Skeletal muscle cell (primary cell): ENCODE measurements around the gene MAK.
"Not testable (repeated sequence)": the region's sequence is repeated elsewhere in the genome, so short reads cannot be mapped to it uniquely, and the experiment has no call there.

Experiments
- DNase-seq: peaks from one replicate; pipeline ENCODE4 v3.0.0-alpha.2; 2010; ENCODE audit warnings: low read depth
- H3K4me3 ChIP-seq: 2 replicates; pipeline ENCODE4 v1.5.1; 2011; ENCODE audit warnings: low read depth, mild to moderate bottlenecking, control low read depth, low read length, moderate library complexity

The MAK gene

DNA sequence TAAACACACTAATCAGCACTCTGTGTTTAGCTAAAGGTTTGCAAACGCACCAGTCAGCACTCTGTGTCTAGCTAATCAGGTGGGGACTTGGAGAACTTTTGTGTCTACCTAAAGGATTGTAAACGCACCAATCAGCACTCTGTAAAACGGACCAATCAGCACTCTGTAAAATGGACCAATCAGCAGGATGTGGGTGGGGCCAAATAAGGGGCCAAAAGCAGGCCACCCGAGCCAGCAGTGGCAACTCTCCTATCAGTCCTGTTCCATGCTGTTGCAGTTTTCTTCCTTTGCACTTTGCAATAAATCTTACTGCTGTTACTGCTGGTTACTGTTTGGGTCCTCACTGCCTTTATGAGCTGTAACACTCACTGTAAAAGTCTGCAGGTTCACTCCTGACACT is 96.7 kb downstream of the MAK start:
- not testable (repeated sequence) for DNase-seq, H3K4me3 ChIP-seq

DNA sequence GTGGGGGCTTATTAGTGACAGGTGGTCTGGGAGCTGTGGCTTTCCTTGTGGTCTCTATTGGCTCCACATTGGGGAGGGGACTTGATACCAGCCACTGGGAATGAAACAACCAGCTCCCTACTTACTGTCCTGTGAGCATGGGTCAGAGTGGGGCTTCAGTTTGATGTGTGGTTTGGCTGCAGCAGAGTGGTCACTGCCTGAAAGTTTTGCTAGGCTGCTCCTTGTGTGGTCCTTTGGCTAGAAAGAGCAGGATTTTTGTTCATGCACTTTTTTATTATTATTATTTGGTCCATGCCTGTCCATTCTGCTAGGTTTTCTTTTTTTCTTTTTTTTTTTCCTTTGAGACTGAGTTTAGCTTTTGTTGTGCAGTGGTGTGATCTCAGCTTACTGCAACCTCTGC is 98.3 kb downstream of the MAK start:
- DNase-seq: no peak
- no peak overlapping the region for H3K4me3 ChIP-seq

DNA sequence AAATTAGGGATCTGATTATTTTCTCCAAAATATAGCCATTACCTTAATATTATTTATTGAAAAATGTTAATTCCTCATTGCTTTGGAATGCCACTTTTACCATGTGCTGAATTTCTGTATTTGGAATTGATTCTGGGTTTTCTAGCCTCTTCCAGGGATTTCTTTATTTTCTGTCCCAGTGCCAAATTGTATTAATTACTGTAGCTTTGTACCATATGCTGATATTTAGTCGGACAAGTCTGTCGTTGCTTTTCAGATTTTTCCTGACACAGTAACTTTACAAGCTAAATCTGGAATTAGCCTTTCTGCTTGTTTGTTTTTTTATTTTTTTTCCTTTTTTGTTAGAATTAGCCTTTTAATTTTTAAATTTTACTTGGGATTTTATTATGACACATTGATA is 101.6 kb downstream of the MAK start:
- no peak overlapping the region for H3K4me3 ChIP-seq

DNA sequence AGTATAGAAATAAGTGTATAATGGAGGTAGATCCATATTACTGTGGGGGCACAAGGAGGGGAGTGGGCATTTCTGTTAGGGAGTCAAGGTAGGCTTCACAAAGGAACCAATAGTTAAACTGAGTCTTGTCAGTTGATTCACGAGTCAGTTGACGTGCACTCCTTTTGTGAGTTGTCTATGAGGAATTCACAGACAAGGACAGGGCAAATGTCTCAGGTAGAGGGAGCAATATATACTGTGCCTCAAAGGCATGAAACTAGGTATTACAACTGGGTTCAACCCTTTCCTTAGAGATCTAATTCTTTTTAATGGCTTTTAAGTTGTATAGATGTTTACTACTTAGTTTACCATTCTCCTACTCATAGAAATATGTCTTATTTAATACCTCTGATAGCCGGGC is 104.5 kb downstream of the MAK start:
- DNase-seq: no peak
- no peak overlapping the region for H3K4me3 ChIP-seq

More for the DNA sequence above, 101.6 kb downstream of the MAK start:
- no peak for DNase-seq

DNA sequence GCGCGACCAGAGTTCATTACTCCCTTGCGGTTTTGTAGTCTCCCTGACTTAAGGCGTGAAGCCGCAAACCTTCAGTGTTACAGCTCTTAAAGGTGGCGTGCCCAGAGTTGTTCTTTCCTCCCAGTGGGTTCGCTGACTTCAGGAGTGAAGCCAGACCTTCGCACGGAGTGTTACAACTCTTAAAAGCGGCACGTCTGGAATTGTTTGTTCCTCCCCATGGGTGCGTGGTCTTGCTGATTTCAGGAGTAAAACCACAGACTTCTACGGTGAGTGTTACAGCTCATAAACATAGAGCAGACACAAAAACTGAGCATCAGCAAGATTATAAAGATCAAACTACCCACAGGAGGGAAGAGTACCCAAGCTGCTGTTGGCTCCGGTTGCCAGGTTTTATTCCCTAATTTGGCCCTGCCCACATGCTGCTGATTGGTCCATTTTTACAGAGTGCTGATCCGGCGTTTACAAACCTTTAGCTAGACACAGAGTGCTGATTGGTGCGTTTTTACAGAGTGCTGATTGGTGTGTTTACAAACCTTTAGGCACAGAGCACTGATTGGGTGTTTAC is 105.1 kb downstream of the MAK start:
- peak; percentile 25 for DNase-seq
- H3K4me3 ChIP-seq: no peak overlapping the region

DNA sequence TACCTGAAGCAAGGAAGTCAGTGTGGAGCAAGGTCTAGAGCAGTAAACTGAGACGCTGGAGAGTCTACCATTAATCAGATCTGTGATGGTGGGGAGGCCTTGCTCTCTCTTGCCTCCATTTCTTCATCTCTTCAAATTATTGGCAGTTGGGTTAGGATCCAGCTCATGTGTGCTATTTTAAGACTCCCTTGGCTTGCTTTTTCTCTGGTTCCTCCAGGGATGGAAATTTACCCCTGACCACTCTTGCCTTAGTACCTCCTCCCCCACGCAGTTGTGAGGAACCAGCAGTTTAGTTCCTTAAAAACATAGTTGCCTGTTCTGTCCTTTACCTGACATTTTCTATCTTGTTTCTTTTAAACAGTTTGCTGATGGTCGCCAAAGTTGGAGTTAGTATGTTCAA is 108.1 kb downstream of the MAK start:
- no peak overlapping the region for H3K4me3 ChIP-seq
- DNase-seq: no peak

DNA sequence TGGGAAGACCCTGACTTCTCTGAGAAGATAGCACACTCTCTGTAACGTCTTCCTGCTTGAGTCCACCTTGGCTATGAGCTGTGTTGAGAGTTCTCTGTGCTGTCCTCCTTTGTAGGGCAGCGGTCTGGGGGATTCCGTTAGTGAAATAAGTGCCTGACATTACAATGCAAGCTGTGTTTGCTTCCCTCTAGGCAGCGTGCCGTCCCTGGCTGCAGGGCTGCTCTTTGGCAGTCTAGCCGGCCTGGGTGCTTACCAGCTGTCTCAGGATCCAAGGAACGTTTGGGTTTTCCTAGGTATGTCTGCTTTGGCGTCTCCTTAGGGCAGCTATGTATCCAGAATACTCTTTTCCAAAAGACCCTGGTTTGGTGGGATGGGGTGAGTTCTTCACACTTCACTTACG is 112.6 kb downstream of the MAK start:
- no peak overlapping the region for H3K4me3 ChIP-seq
- DNase-seq: no peak

DNA sequence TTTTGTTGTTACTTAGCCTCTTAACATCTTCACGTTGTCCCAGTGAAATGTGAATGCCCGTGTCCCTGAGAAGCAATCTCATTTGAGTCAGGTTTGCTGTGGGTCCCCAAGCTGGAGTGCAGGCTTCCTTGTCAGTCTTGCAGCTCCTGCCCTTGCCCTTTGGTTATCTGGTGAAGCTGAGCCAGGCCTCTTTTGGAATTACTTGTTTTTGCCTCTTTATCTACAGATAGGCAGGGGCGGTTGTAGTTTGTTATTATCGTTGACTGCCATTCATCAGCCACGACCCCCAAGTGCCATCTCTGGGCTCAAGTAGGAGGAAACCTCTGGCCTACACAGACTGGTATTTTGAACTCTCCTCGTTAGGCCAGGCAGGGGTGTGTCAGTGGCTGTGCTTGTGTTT is 113.3 kb downstream of the MAK start:
- DNase-seq: no peak
- H3K4me3 ChIP-seq: no peak overlapping the region

DNA sequence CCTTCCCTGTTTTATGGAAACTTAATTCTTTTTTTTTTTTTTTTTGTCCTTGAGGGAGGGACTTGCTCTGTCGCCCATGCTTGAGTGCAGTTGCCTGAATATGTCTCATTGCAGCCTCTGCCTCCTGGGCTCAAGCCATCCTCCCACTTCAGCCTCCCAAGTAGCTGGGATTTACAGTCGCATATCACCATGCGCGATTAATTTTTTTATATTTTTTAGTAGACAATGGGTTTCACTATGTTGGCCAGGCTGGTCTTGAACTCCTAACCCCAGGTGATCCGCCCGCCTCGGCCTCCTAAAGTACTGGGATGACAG is 114.8 kb downstream of the MAK start:
- peak overlapping the region; percentile 76 for H3K4me3 ChIP-seq
- DNase-seq: no peak

DNA sequence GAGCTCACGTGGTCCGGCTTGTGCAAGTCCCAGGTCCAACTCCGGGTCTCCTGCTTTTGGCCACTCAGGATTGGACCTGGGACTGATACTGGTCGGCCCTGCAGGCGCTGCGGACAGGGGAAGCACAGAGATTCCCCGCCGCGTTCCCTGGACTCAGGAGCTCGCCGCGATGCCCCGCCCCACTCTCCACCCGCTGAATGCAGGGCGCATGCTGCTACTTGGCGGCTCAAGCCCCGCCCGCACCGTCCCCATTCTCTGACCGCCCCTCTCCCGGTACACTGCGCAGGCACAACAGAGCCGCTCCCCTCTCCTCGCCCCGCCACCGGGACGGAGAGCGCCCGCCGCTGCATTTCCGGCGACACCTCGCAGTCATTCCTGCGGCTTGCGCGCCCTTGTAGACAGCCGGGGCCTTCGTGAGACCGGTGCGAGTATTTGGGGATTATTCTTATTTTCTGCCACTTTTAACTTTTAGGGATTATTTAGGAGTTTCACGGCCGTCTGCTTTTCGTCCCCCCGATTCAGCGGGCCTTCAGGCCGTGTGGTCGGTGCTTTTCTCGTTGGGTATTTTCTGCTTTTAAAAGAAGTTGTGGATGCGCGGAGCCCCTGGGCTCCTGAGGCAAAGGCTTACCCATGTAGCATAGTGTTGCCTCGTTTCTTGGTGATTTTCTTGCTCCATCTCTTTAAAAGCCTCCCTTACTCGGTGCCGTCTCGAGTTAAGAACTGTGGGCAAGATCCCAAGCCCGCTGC is 115.3 kb downstream of the MAK start, which contains the start of gene TMEM14C:
Gene TMEM14C (plus strand): TSS at position 251 of the 747 bp plus-strand sequence. CDS start 1,544 bp downstream, outside the sequence.
- H3K4me3 ChIP-seq: peak within 1 kb of the TSS; percentile 76
- peak; percentile 98 for DNase-seq

DNA sequence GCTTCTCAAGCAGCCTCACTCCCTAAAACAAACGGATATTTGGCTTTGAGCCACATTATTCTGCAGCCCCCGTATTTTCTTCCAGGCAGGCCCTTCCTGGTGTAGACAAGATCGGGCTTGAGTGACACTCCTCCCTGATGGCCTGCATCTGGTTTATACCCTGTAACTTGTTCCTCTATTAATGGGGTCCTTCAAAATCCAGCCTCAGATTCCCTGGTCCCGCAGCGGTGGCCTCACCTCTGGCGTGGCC is 115.8 kb downstream of the MAK start:
- peak overlapping the region; percentile 76 for H3K4me3 ChIP-seq
- DNase-seq: no peak

DNA sequence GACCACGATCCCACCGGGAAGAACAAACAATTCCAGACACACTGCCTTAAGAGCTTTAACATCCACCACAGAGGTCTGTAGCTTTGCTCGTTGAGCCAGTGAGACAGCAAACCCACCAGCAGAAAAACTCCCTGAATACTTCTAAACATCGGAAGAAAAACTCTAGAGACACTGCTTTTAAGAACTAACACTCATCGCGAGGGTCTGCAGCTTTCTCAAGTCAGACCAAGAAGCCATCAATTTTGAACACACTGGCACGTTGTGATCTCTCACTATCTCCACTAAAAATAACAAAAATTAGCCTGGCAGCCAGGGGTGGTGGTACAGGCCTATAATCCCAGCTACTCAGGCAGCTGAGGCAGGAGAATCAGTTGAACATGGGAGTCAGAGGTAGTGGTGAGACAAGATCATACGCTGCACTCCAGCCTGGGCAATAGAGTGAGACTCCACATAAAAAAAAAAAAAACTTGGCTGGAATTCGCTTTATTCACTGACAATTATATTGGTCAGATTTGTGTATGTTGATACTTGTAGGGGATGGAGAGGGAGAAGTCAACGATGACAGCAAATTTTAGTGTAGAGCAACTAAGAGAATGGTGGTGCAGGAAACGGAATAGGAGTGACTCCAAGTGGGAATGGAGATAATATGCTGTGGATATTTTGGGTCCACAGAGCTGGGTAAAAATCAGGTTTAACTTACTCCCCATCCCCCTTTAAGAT is 116.3 kb downstream of the MAK start:
- no peak for DNase-seq

DNA sequence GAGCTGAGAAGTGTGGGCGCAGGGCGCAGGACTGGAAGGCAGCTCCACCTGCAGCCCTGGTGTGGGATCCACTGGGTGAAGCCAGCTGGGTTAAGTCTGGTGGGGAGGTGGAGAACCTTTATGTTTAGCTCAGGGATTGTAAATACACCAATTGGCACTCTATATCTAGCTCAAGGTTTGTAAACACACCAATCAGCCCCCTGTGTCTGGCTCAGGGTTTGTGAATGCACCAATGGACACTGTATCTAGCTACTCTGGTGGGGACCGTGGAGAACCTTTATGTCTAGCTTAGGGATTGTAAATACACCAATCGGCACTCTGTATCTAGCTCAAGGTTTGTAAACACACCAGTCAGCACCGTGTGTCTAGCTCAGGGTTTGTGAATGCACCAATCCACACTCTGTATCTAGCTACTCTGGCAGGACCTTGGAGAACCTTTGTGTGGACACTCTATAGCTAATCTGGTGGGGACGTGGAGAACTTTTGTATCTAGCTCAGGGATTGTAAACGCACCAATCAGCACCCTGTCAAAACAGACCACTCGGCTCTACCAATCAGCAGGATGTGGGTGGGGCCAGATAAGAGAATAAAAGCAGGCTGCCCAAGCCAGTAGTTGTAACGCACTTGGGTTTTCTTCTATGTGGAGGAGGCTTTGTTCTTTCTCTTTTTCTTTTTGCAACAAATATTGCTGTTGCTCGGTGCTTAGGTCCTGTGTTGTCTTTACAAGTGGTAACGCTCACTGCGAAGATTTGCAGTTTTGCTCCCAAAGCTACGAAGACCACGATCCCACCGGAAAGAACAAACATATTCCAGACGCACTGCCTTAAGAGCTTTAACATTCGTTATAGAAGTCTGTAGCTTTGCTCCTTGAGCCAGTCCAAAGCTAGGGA is 117.1 kb downstream of the MAK start:
- DNase-seq: not testable (repeated sequence)
- H3K4me3 ChIP-seq: peak overlapping the region; percentile 52

More for the DNA sequence above, 116.3 kb downstream of the MAK start:
- H3K4me3 ChIP-seq: peak overlapping the region; percentile 76

DNA sequence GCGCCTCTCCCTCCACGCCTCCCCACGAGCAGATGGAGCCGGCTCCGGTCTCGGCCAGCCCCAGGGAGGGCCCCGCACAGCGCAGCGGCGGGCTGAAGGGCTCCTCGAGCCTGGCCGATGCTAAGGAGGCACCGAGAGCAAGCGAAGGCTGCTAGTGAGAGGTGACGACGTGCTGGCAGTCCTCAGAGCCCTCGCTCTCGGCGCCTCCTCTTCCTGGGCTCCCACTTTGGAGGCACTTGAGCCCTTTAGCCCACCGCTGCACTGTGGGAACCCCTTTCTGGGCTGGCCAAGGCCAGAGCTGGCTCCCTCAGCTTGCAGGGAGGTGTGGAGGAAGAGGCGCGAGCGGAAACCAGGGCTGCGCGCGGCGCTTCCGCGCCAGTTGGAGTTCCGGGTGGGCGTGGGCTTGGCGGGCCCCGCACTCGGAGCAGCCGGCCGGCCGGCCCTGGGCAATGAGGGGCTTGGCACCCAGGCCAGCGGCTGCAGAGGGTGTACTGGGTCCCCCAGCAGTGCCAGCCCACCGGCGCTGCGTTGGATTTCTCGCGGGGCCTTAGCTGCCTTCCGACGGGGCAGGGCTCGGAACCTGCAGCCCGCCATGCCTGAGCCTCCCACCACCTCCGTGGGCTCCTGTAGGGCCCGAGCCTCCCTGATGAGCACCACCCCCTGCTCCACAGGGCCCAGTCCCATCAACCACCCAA is 117.9 kb downstream of the MAK start:
- H3K4me3 ChIP-seq: peak overlapping the region; percentile 52
- no peak for DNase-seq

DNA sequence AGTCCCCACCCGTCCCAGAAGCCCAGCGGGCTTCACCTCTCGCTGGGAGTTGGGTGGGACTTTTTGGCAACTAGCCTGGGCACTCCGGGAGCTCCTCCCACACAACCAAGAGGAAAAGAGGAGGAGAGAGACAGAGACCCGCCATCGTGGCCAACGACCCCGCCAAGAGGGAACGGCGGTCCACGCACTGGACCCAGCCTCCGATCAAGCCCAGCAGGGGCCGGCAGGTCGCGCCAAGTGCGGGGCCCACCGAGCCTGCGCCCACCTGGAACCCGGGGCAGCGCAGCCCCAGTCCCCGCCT is 118.4 kb downstream of the MAK start:
- DNase-seq: no peak
- H3K4me3 ChIP-seq: peak overlapping the region; percentile 52

DNA sequence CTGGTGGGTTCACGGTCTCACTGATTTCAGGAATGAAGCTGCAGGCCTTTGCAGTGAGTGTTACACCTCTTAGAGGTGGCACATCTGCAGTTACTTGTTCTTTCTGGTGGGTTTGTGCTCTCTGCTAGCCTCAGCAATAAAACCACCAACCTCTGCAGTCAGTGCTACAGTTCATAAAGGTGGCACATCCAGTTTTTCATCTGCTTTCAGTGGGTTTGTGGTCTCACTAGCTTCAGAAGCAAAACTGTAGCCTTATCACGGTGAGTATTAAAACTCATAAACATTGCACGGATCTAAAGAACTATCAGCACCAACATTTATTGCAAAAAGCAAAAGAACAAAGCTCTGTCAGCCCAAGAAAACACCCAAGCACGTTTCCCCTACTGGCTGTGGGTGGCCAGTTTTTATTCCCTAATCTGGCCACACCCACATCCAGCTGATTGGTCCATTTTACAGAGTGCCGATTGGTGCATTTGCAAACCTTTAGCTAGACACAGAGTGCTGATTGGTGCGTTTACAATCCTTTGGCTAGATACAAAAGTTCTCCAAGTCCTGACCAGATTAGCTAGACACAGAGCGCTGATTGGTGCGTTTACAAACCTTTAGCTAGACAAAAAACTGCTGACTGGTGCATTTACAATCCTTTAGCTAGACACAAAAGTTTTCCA is 118.9 kb downstream of the MAK start:
- DNase-seq: no peak
- peak overlapping the region; percentile 52 for H3K4me3 ChIP-seq

DNA sequence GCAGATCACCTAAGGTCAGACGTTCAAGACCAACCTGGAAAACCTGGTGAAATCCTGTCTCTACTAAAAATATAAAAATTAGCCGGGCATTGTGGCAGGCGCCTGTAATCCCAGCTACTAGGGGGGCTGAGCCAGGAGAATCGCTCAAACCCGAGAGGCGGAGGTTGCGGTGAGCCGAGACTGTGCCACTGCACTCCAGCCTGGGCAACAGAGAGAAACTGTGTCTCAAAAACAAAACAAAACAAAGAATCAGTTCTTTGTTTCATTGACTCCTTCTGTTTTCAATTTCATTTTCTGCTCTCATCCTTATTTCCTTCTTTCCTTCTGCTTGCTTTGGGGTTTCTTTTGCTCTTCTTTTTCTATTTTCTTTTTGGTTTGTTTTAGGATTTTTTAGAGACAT is 124.4 kb downstream of the MAK start:
- no peak overlapping the region for H3K4me3 ChIP-seq
- DNase-seq: no peak
